ENCODE results near the gene SAMD4B.
A peak's percentile ranks its signal among the peaks of the same experiment; 100 is the strongest.
"Not testable (repeated sequence)": the region's sequence is repeated elsewhere in the genome, so short reads cannot be mapped to it uniquely, and the experiment has no call there.

The SAMD4B gene, protein sequence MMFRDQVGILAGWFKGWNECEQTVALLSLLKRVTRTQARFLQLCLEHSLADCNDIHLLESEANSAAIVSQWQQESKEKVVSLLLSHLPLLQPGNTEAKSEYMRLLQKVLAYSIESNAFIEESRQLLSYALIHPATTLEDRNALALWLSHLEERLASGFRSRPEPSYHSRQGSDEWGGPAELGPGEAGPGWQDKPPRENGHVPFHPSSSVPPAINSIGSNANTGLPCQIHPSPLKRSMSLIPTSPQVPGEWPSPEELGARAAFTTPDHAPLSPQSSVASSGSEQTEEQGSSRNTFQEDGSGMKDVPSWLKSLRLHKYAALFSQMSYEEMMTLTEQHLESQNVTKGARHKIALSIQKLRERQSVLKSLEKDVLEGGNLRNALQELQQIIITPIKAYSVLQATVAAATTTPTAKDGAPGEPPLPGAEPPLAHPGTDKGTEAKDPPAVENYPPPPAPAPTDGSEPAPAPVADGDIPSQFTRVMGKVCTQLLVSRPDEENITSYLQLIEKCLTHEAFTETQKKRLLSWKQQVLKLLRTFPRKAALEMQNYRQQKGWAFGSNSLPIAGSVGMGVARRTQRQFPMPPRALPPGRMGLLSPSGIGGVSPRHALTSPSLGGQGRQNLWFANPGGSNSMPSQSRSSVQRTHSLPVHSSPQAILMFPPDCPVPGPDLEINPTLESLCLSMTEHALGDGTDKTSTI

DNA sequence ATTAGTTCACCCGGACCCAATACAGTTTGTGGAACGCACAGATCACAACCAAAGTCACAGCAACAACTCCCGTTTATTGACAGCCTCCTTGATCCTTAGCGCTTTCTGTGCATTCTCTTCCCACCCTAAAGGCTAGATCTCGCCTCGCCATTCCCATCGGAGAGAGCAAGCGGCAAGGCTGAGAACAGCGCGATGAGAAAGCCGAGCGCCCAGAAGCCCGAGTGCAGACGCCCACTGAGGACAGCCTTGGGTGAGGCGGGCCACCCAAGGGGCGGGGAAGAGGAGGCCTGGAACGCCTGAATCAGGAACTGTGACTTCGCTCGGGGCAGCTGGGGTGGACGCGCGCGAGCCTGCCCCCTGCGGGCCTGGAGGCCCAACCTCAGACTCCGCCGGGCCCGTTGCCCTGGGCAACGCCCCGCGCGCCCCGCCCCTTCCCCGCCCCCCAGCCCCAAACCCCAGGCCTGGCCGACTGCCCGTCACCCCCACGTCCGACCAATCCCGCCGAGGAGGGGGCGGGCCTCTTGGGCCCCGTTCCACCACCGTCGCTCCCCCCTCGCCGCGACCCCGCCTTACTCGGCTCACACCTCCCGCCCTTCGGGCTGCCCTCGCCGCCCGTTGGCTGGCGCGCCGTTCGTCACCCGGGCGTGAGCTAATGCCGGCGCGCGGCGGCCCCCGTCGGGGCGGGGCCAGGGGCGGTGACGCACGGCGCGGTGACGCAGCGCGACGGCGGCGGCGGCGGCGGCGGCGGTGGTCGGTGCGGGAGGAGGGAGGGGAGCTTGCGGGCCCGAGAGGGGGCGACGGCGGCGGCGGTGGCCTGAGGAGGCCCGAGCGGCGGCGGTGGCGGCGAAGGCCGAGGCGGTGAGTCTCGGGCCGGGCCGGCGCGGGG lies at the start of gene SAMD4B:
Gene SAMD4B (plus strand): TSS at position 703 of the 886 bp plus-strand sequence. CDS start 14,473 bp downstream, outside the sequence.
- peak; percentile 97 for DNase-seq

DNA sequence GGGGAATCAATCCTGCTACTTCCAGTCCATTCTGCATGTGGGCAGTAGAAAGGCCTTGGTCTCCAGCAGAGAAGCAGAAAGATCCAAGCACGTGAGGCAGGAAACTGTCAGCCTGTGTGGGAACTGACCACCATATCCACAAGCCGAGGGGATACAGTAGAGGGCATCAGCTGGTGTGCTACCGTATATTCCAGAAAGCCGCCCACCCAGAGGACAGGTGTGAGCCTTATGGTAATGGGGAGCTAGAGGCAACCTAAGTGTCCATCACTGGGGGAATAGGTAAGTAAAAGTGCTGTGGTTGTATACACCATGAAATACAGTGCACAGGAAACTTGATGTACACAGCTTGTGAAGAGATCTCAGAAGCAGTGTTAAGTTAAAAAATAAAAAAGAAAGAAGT lies 48.8 kb upstream of the SAMD4B start:
- DNase-seq: no peak

DNA sequence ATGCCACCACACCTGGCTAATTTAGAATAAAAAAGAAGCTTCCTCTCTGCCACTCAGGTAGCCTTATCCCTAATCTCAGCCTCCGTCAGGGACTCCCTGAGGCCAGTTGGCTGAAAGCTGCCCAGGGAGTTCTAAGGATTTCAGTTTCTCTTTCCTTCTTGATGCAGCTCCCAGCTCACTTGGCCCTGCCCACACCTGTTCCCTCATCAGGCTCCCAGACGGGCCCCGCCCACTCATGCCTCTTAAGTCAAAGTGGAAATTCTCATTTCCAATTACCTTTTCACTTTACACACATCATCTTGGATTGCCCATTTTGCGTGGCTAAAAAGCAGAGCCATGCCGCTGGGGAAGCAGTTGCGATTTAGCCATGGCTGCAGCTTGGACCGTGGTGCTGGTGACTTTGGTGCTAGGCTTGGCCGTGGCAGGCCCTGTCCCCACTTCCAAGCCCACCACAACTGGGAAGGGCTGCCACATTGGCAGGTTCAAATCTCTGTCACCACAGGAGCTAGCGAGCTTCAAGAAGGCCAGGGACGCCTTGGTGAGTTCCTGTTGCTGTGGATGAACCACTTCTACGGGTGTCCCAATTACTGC lies 46.1 kb upstream of the SAMD4B start, which contains the start of gene IFNL1:
Gene IFNL1 (plus strand): TSS at position 353 of the 591 bp plus-strand sequence. CDS start 15 bp downstream, at position 368.
- no peak for DNase-seq

GRCh38 chr19:39296906-39297305 lies 45.3 kb upstream of the SAMD4B start:
- DNase-seq: no peak

DNA sequence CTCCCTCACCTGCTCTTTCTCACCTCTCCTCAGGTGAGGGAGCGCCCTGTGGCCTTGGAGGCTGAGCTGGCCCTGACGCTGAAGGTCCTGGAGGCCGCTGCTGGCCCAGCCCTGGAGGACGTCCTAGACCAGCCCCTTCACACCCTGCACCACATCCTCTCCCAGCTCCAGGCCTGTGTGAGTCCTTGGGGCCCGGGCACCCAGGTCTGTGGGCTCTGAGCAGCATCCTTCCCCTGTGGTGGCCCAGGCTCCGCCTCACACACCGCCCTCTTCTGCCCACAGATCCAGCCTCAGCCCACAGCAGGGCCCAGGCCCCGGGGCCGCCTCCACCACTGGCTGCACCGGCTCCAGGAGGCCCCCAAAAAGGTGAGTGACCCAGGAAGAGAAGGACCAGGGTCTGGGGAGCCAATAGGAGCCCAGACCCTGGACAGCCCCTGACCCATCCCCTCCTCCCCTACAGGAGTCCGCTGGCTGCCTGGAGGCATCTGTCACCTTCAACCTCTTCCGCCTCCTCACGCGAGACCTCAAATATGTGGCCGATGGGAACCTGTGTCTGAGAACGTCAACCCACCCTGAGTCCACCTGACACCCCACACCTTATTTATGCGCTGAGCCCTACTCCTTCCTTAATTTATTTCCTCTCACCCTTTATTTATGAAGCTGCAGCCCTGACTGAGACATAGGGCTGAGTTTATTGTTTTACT lies 44.1 kb upstream of the SAMD4B start:
- DNase-seq: no peak

DNA sequence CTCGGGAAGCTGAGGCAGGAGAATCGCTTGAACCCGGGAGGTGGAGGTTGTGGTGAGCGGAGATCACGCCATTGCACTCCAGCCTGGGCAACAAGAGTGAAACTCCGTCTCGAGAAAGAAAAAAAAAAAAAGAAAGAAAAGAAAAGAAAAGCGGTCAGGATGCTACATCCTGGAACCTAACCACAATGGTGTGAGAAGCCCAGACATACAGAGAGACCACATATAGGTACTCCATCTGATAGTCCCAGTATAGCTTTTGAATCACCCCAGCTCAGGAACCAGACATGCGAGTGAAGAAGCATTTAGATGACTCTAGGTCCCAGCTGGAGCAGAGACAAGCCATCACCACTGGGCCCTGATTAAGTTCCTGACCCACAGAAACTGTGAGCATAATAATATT lies 42.8 kb upstream of the SAMD4B start:
- no peak for DNase-seq

GRCh38 chr19:39299832-39300231 lies 42.4 kb upstream of the SAMD4B start:
- DNase-seq: no peak

DNA sequence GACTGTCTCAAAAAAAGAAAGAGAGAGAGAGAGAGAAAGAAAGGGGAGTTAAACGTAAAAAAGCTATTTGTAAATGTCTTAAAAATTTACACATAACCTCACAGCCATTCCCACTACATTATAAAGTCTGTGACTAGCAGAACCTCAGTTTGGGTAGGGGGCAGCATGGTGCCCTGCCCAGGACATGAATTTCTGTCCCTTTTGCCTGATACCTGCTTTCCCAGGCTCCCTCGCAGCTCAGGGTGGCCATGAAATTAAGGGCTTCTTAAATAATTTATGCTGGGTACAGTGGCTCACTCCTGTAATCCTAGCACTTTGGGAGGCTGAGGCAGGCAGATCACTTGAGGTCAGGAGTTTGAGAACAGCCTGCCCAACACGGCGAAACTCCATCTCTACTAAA lies 41.2 kb upstream of the SAMD4B start:
- no peak for DNase-seq

GRCh38 chr19:39301562-39301961 lies 40.7 kb upstream of the SAMD4B start:
- no peak for DNase-seq

DNA sequence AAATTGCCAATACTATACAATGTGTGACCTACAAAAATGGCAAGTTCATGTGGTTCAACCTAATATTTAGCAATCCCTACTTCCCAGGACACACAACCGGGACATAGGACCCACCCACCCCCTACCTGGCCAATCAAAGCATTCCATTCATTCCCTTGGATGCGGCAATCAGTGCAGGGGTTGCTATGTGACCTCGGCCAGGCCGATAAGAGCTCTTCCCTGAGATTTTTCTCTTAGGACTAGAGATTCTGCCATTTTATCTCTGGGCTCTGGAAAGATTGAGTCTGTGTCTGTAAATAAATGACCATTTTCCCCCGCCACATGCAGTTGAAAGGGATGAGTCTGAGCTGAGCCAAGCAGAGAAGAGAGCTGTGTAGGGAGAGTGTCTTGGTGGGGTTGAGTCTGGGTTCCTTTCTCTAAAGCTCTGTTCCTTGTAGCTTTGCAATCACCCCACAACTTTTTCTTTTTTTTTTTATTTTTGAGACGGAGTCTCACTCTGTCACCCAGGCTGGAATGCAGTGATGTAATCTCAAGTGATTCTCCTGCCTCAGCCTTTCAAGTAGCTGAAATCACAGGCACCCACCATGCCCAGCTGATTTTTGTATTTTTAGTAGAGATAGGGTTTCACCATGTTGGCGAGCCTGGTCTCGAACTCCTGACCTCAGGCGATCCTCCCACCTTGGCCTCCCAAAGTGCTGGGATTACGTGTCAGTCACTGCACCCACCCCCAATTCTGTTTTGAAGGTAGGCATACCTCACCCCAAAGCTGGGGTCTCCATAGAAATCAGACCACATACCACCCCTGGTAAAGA lies 38.6 kb upstream of the SAMD4B start:
- no peak for DNase-seq

DNA sequence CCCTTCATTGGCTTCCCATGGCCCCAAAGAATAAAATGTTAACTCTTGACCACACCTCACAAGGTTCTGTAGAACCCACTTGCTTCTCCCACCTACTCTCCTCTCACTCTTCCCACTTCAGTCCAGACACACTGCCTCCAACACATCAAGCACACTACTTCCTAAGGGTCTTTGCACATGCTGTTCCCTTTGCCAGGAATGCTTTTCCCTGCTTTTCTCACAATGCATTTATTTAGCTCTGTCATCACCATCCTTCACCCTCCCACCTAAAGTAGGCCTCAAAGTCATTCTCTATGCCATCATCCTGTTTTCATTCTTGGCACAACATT lies 38.1 kb upstream of the SAMD4B start:
- DNase-seq: no peak

GRCh38 chr19:39304701-39305571 lies 37.3 kb upstream of the SAMD4B start:
- no peak for DNase-seq

DNA sequence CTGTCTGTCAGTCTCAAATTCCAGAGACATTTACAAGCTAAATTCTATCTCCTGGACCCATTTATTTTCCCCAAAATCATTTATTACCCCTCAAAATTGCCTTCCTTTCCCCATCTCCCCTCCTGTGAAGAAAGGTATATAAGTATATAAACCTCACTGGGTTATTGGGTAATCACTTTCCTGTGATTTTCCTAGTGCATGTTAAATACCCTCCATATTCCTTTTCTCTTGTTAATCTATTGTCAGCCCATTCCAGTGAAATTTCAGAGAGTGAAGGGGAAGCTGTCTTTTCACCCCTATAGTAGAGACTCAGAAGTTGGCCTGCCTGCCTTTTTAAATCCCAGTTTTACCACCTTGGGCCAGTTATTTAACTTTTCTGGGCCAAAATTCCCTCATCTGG lies 36.1 kb upstream of the SAMD4B start:
- no peak for DNase-seq

- DNase-seq: no peak
Observed at GRCh38 chr19:39307046-39307821, 35.0 kb upstream of the SAMD4B start.

DNA sequence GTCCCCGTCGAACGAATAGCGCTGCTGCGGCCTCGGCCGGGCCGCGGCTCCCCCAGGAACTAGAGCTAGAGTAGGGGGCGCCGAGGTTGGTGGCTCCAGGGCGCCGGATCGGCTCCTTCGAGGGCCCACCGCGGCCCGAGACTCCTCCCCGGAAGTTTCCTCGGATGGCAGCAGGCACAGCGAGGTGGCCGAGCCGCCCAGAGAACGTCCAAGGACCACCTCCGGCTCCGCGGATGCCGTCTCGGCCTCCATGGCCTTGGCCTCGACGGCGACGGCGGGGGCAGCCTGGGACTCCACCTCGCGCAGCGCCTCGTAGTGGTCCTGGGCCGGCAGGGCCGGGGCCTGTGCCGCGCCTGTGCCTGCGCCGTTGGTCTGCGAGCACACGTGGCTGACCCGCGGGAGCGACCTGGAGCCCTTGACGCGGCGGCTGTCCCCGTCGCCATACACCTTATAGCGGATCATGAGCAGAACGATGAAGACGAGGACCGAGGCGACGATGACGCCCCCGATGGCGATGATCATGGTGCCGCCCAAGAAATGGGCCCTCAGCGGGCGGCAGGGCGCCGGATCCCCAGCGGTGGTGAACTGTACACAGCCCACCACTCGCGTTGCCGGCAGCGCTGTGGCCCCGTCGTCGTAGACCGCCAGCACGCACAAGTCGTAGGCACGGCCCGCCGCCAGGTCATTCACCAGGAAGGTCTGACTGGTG lies 34.2 kb upstream of the SAMD4B start:
- DNase-seq: no peak

DNA sequence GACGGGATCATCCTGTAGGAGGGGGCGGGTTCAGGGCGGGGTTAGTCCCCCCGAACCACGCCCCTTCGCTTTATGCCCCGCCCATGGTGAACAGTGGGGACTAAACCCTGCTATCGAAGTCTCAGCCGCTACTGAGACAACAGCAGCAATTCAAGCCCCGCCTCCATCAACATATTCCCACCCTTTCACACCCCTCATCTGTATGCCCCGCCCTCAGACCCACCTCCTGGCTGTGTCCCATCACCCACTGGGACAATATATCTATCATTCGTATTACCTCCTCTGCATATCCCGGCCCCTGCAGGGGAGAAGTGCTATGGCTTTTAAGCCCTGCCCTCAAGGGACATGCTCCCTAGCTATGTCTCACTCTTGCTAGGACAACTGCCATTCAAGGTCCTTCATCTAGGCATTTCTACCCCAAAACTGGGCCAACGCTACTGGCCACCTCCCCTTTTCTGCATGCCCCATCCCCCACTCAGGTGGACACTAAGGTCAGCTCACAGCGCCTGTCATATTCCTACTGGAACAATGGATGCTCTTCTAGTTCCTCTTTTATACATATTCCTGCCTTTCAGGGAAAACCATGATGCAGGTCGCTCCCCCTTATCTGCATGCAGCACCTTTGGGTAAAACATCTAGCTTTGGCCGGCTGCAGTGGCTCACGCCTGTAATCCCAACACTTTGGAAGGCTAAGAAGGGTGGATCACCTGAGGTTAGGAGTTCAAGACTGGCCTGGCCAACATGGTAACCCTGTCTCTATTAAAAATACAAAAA lies 33.5 kb upstream of the SAMD4B start:
- DNase-seq: no peak

DNA sequence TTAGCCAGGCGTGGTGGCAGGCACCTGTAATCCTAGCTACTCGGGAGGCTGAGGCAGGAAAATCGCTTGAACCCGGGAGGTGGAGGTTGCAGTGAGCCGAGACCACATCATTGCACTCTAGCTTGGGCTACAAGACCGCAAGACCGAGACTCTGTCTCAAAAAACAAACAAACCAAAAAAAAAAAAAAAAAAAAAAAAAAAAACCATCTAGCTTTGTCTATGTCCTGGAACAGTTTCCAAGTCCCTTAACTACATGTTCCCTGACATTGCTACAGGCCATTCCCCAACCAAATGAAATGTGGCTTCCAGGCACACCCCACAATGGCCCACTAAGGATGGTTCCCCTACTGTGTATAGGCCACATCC lies 32.9 kb upstream of the SAMD4B start:
- not testable (repeated sequence) for DNase-seq
